ENCODE measurements around the gene BICRA. TPM values are rescaled to one million over a fixed set of nuclear protein-coding genes. Genes with fewer than 3 reads are reported as not detected.

The BICRA gene
- total and polyA plus RNA-seq, 2 of the 8 experiments (the other 6 are each of a cell fraction or from before 2014, with no cell fraction given): 1.5 to 29.2 TPM

DNA sequence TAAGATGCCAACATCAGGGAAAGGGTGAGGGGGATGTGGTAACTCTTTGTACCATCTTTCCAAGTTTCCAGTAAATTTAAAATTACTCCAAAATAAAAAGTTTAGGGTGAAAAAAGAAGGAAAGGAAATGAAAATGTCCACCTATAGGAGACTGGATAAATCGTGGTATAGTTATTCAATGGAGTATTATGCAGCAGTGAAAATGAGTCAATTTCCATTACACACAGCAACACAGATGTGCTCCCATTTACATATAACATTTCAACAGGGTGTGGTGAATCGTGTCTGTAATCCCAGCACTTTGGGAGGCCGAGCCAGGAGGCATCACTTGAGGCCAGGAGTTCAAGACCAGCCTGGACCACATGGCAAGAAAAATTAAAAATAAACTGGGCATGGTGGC is 28.5 kb upstream of the BICRA start:
- TF ChIP-seq ZNF274 (IDR thresholded peaks at IDR 0.05; ENCODE audit: borderline replicate concordance, extremely low read depth, low read length): no peak
- TF ChIP-seq JUN (IDR thresholded peaks at IDR 0.05; ENCODE audit: low read depth, low read length): no peak
- TF ChIP-seq CHD2 (IDR thresholded peaks at IDR 0.05; ENCODE audit: low read length): no peak
- TF ChIP-seq CBX5 (IDR thresholded peaks at IDR 0.05; ENCODE audit: low read depth, low read length): no peak
- TF ChIP-seq GABPA (IDR thresholded peaks at IDR 0.05; ENCODE audit: borderline replicate concordance, insufficient read depth, low read length): no peak
- no peak for TF ChIP-seq RBBP5 (IDR thresholded peaks at IDR 0.05; ENCODE audit: borderline replicate concordance, low read depth, low read length)
- no peak for TF ChIP-seq SP4 (IDR thresholded peaks at IDR 0.05; ENCODE audit: low read length)
- TF ChIP-seq KDM4A (IDR thresholded peaks at IDR 0.05; ENCODE audit: low read depth, low read length, severe bottlenecking): no peak
- no peak for TF ChIP-seq RAD21 (IDR thresholded peaks at IDR 0.05 in 1 of 2, conservative IDR thresholded peaks at IDR 0.05 in 1 of 2; ENCODE audit: low read depth in 2 of 2, low read length in 2 of 2)
- Histone ChIP-seq H3K4me3 (ENCODE audit: extremely low read depth in 1 of 4, insufficient read depth in 2 of 4, low read depth in 3 of 4, low read length in 4 of 4) (no peak overlapping the region), H4K20me1 (replicated peaks in 1 of 2; ENCODE audit: control insufficient read depth in 1 of 2, insufficient read depth in 2 of 2, low read length in 2 of 2) (no peaks in the 10 kb centered on the region), H3K9me3 (ENCODE audit: insufficient read depth in 2 of 2, low read depth in 1 of 2, low read length in 1 of 2) (0 out of 4 replicates have a peak, but pooled peaks cover 0 to 2% of the 10 kb centered on the region in 2 experiments), H3K14ac (ENCODE audit: insufficient read length) (no peak overlapping the region), H2AFZ (ENCODE audit: low read length) (no peak overlapping the region), H2BK12ac (ENCODE audit: low read depth, low read length) (no peak overlapping the region), H3K79me2 (ENCODE audit: control insufficient read depth in 1 of 2, insufficient read depth in 2 of 2, low read length in 2 of 2) (no peaks in the 10 kb centered on the region), H3K56ac (replicated peaks; ENCODE audit: insufficient read length, low read depth, low read length) (no peak overlapping the region), H3K23me2 (ENCODE audit: low read depth, low read length) (no peaks in the 10 kb centered on the region), H3K79me1 (ENCODE audit: low read depth, low read length) (no peaks in the 10 kb centered on the region), H4K5ac (ENCODE audit: insufficient read length, low read depth, low read length) (no peak overlapping the region), H3K4me1 (replicated peaks in 1 of 4; ENCODE audit: control insufficient read depth in 3 of 4, insufficient read depth in 4 of 4, low read length in 3 of 4) (no peaks in the 10 kb centered on the region), H3K4me2 (ENCODE audit: insufficient read depth in 1 of 2, low read depth in 2 of 2, low read length in 2 of 2) (no peak overlapping the region), H3K27me3 (replicated peaks in 1 of 4; ENCODE audit: control insufficient read depth in 3 of 4, extremely low read depth in 1 of 4, insufficient read depth in 3 of 4, low read length in 3 of 4) (no peaks in the 10 kb centered on the region), H2BK5ac (ENCODE audit: low read depth, low read length) (no peak overlapping the region), H2AK5ac (ENCODE audit: low read depth, low read length) (no peak overlapping the region), H2BK120ac (replicated peaks; ENCODE audit: low read depth, low read length) (no peak overlapping the region), H3K27ac (ENCODE audit: low read depth, low read length) (no peak overlapping the region), H2BK15ac (ENCODE audit: low read length) (no peak overlapping the region), H2BK20ac (ENCODE audit: low read length) (no peak overlapping the region), H3K9ac (replicated peaks in 1 of 4; ENCODE audit: extremely low read depth in 1 of 4, low read depth in 3 of 4, low read length in 3 of 4) (no peak overlapping the region), H3K36me3 (ENCODE audit: control insufficient read depth in 2 of 4, insufficient read depth in 4 of 4, low read length in 3 of 4) (no peaks in the 10 kb centered on the region), H3K23ac (ENCODE audit: insufficient read length) (no peak overlapping the region), H3K4ac (replicated peaks; ENCODE audit: insufficient read length, low read depth, low read length) (no peak overlapping the region), H3K18ac (ENCODE audit: extremely low read depth, low read length) (no peak overlapping the region), H4K8ac (ENCODE audit: extremely low read depth, insufficient read depth, low read length) (no peak overlapping the region), H4K91ac (replicated peaks; ENCODE audit: insufficient read length, low read length) (no peak overlapping the region)
- POLR2A ChIA-PET (ENCODE audit: partially characterized antibody): no interaction called here
- FAIRE-seq (no peak), DNase-seq (ENCODE audit: low read depth in 1 of 2, low spot score in 2 of 2) (no peak)
- 88% methylated on average over 3 of the region's 3 CpGs; no CpG with 5 or more reads in 1 of the 2 experiments for WGBS, 2 experiments (ENCODE audit: extremely low coverage in 1 of 2, insufficient coverage in 1 of 2, insufficient read length in 1 of 2, insufficient replicate concordance in 2 of 2, low coverage in 1 of 2, low lambda C conversion rate in 2 of 2, missing lambda C conversion rate in 1 of 2)
- CTCF ChIA-PET (ENCODE audit: partially characterized antibody): interaction anchor here (1.0 to 1.1 kb wide), 2 partner anchors 126 to 128 kb away, joined by 4 to 5 read pairs; no protein-coding TSS in a partner anchor

All from H1 (cell line).